GM21528 (cell line): ENCODE results near the gene ROPN1L.

Experiments used
- ATAC-seq: cut with Tn5 transposase; IDR thresholded peaks from one replicate; pipeline ENCODE4 v1.9.1; 2021; ENCODE audit warnings: mild to moderate bottlenecking, moderate library complexity; ENCODE audit not compliant: unreplicated experiment, low FRiP score

The ROPN1L gene

GRCh38 chr5:10456583-10457420, 15.1 kb downstream of the ROPN1L start:
- no peak for ATAC-seq

GRCh38 chr5:10457682-10458574, 16.2 kb downstream of the ROPN1L start:
- ATAC-seq: no peak

GRCh38 chr5:10459080-10460055, 17.7 kb downstream of the ROPN1L start:
- ATAC-seq: no peak

GRCh38 chr5:10460252-10460906, 18.7 kb downstream of the ROPN1L start:
- no peak for ATAC-seq

- ATAC-seq: no peak
Observed at GRCh38 chr5:10461041-10461440, 19.4 kb downstream of the ROPN1L start.

GRCh38 chr5:10461904-10462555, 20.4 kb downstream of the ROPN1L start:
- ATAC-seq: no peak

GRCh38 chr5:10463566-10463965, 21.9 kb downstream of the ROPN1L start:
- ATAC-seq: no peak

GRCh38 chr5:10464173-10464572, 22.5 kb downstream of the ROPN1L start:
- no peak for ATAC-seq

GRCh38 chr5:10465726-10466125, 24.0 kb downstream of the ROPN1L start:
- no peak for ATAC-seq

- ATAC-seq: no peak
Observed at GRCh38 chr5:10466446-10467073, 24.9 kb downstream of the ROPN1L start.

GRCh38 chr5:10467281-10468198, 25.9 kb downstream of the ROPN1L start:
- no peak for ATAC-seq

GRCh38 chr5:10468256-10468655, 26.6 kb downstream of the ROPN1L start:
- no peak for ATAC-seq

GRCh38 chr5:10469253-10470050, 27.8 kb downstream of the ROPN1L start:
- ATAC-seq: no peak

- ATAC-seq: no peak
Observed at GRCh38 chr5:10470669-10471068, 29.0 kb downstream of the ROPN1L start.

- ATAC-seq: no peak
Observed at GRCh38 chr5:10471677-10472076, 30.0 kb downstream of the ROPN1L start.

- ATAC-seq: no peak
Observed at GRCh38 chr5:10474521-10475075, 32.9 kb downstream of the ROPN1L start.
